Activated naive CD4-positive, alpha-beta T cell treated with anti-CD3 and anti-CD28 coated beads for 36 hours (primary cell): ENCODE measurements around the gene TMEM259. TPM values are rescaled to one million over a fixed set of nuclear protein-coding genes. Genes with fewer than 3 reads are reported as not detected.
A peak's percentile ranks its signal among the peaks of the same experiment; 100 is the strongest.

Experiments used
- CTCF ChIA-PET: fragments of 350-600 bp; sonication (Branson Sonifier 250); formaldehyde crosslinking; loops from one replicate; lab custom pipeline; 2021; ENCODE audit warnings: antibody characterized with exemption; lab: Charles Lee
- DNase-seq: peaks from one replicate; pipeline ENCODE4 v3.0.0-alpha.2; 2020
- H3K27ac Mint-ChIP-seq: one replicate; pipeline ENCODE4 v1.8.0; 2021; ENCODE audit warnings: mild to moderate bottlenecking, mixed read lengths
- H3K27me3 Mint-ChIP-seq: one replicate; pipeline ENCODE4 v1.8.0; 2021; ENCODE audit warnings: low read depth, mixed read lengths
- H3K36me3 Mint-ChIP-seq: one replicate; pipeline ENCODE4 v1.8.0; 2021; ENCODE audit warnings: low read depth, mixed read lengths
- H3K4me1 Mint-ChIP-seq: one replicate; pipeline ENCODE4 v1.8.0; 2021; ENCODE audit warnings: low read depth, mixed read lengths
- H3K4me3 Mint-ChIP-seq: one replicate; pipeline ENCODE4 v1.8.0; 2021; ENCODE audit warnings: mild to moderate bottlenecking, moderate library complexity, mixed read lengths
- H3K9me3 Mint-ChIP-seq: one replicate; pipeline ENCODE4 v1.8.0; 2021; ENCODE audit warnings: mixed read lengths
- intact Hi-C: fragments of 100-400 bp; cut with micrococcal nuclease; formaldehyde crosslinking; loops from one replicate; pipeline ENCODE4 v1.15.1; 2023
- total RNA-seq, 2 experiments: library from RNA; stranded (reverse); gene quantifications; one replicate each; pipeline ENCODE4 v1.2.3, GENCODE V29; 2021

Gene TMEM259
- total RNA-seq, 2 experiments from 2014 or later: 105 to 109 TPM

- Mint-ChIP-seq H3K4me3 (no peak overlapping the region), H3K27me3 (no peaks in the 10 kb centered on the region), H3K9me3 (no peaks in the 10 kb centered on the region), H3K36me3 (peaks cover 15% of the 10 kb centered on the region), H3K4me1 (peaks cover 8% of the 10 kb centered on the region), H3K27ac (no peak overlapping the region)
- intact Hi-C loops: no loop called here
- CTCF ChIA-PET: no interaction called here
- peak; percentile 71 for DNase-seq
Measured at GRCh38 chr19:991174-991931, 29.6 kb downstream of the TMEM259 start.

DNA sequence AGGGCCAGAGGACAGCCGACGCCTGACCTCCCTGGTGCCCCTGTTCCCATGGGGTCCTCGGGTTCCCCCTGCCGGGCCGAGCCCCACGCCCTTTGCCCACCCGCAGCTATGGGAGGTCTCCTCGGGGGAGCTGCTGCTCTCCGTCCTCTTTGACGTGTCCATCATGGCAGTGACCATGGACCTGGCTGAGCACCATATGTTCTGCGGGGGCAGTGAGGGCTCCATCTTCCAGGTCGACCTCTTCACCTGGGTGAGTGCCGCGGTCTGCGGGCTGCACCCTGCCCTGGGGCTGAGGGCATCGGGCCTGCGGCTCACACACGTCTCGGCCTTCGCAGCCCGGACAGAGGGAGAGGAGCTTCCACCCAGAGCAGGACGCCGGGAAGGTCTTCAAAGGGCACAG, 30.2 kb downstream of the TMEM259 start:
- CTCF ChIA-PET: no interaction called here
- Mint-ChIP-seq H3K36me3 (peaks cover 15% of the 10 kb centered on the region), H3K4me3 (no peak overlapping the region), H3K27me3 (no peaks in the 10 kb centered on the region), H3K9me3 (no peaks in the 10 kb centered on the region), H3K27ac (no peak overlapping the region), H3K4me1 (peaks cover 3% of the 10 kb centered on the region)
- no peak for DNase-seq
- intact Hi-C loops: no loop called here

DNA sequence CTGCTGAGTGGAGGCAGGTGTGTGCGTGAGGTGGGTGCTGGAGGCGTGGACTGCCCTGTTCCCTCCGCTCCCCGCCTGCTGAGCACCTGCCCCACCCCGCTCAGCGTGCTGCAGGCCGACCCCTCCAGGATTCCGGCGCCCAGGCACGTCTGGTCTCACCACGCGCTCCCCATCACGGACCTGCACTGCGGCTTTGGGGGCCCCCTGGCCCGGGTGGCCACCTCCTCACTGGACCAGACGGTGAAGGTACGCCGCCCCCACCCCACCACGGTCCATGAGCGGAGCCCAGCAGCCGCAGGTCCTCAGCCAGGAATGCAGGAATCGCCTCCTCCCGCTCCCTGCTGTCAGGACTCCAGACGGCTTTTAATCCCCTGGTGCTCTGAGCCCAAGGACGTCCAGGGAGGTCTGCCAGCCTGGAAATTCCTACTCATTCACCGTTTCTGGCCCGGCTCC, 30.8 kb downstream of the TMEM259 start:
- Mint-ChIP-seq H3K4me3 (no peak overlapping the region), H3K4me1 (peaks cover 8% of the 10 kb centered on the region), H3K27me3 (no peaks in the 10 kb centered on the region), H3K27ac (no peak overlapping the region), H3K9me3 (no peaks in the 10 kb centered on the region), H3K36me3 (peaks cover 15% of the 10 kb centered on the region)
- intact Hi-C loops: no loop called here
- CTCF ChIA-PET: no interaction called here
- DNase-seq: no peak

DNA sequence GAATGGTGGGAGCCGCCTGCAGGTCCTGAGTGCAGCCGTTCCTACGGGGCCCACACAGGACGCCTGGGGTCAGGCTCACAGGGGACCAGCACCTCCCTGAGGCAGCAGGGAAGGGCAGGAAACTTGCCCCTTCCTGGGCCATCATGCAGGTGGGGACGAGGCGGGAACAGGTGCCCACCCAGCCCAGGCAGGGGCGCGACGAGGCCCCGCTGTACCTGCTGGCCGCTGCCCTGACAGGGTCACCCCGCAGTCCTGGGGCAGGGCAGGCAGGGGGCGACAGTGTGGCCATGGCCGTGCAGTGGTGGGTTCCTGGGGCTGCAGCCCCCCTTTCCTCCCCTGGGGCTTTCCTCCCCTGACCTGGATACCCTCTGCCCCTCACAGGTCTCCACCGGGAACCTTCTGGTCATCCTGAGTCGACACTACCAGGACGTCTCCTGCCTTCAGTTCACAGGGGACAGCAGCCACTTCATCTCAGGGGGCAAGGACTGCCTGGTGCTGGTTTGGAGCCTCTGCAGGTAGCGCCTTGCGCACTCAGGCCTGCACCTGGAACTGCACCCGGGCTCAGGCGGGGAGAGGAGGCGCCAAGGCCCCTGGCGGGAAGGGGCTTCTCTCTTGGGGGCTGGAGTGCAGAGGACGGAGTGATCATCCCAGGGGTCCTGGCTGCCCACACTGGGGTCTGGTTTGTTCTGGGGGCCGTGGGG, 31.4 kb downstream of the TMEM259 start:
- no peaks in the 10 kb centered on the region for H3K9me3 Mint-ChIP-seq
- no peaks in the 10 kb centered on the region for H3K27me3 Mint-ChIP-seq
- peaks cover 13% of the 10 kb centered on the region for H3K4me1 Mint-ChIP-seq
- H3K36me3 Mint-ChIP-seq: peaks cover 15% of the 10 kb centered on the region
- CTCF ChIA-PET: no interaction called here
- DNase-seq: no peak
- intact Hi-C loops: no loop called here
- no peak overlapping the region for H3K27ac Mint-ChIP-seq
- no peak overlapping the region for H3K4me3 Mint-ChIP-seq

- DNase-seq: no peak
- Mint-ChIP-seq H3K36me3 (peaks cover 18% of the 10 kb centered on the region), H3K9me3 (no peaks in the 10 kb centered on the region), H3K4me1 (peaks cover 19% of the 10 kb centered on the region), H3K27me3 (no peaks in the 10 kb centered on the region), H3K4me3 (no peak overlapping the region), H3K27ac (no peak overlapping the region)
- CTCF ChIA-PET: no interaction called here
- intact Hi-C loops: no loop called here
Measured at GRCh38 chr19:988510-988909, 32.4 kb downstream of the TMEM259 start.

DNA sequence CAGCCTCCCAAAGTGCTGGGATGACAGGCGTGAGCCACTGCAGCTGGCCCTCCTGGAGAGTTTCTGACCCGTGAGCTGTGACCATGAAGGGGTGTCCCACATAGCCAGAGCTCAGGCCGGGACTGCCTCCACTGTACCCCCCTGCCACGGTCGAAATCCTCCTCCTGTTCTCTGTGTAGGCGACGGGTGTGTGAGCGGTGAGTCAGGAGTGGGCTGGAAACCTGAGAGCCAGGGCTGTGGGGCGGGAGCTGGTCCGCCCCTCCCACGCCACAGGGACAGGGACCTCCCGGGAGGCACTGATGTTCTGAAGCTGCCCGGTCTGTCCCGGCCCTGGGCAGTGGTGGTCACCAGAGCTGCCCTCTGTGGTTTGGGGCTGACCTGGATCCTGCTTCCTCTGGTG, 32.8 kb downstream of the TMEM259 start:
- peaks cover 15% of the 10 kb centered on the region for H3K36me3 Mint-ChIP-seq
- no peaks in the 10 kb centered on the region for H3K9me3 Mint-ChIP-seq
- peaks cover 21% of the 10 kb centered on the region for H3K4me1 Mint-ChIP-seq
- no peaks in the 10 kb centered on the region for H3K27me3 Mint-ChIP-seq
- H3K4me3 Mint-ChIP-seq: no peak overlapping the region
- no peak for DNase-seq
- no peak overlapping the region for H3K27ac Mint-ChIP-seq
- intact Hi-C loops: no loop called here
- CTCF ChIA-PET: no interaction called here

GRCh38 chr19:986083-986482, 34.8 kb downstream of the TMEM259 start:
- no peaks in the 10 kb centered on the region for H3K9me3 Mint-ChIP-seq
- intact Hi-C loops: no loop called here
- H3K4me1 Mint-ChIP-seq: peaks cover 21% of the 10 kb centered on the region
- no peak for DNase-seq
- no peak overlapping the region for H3K27ac Mint-ChIP-seq
- no peaks in the 10 kb centered on the region for H3K27me3 Mint-ChIP-seq
- peak overlapping the region; percentile 92 for H3K4me3 Mint-ChIP-seq
- CTCF ChIA-PET: interaction anchor here (0.9 to 5.4 kb wide), 2 partner anchors 65 to 115 kb away, joined by 3 to 102 read pairs; no protein-coding TSS in a partner anchor
- H3K36me3 Mint-ChIP-seq: peaks cover 11% of the 10 kb centered on the region

DNA sequence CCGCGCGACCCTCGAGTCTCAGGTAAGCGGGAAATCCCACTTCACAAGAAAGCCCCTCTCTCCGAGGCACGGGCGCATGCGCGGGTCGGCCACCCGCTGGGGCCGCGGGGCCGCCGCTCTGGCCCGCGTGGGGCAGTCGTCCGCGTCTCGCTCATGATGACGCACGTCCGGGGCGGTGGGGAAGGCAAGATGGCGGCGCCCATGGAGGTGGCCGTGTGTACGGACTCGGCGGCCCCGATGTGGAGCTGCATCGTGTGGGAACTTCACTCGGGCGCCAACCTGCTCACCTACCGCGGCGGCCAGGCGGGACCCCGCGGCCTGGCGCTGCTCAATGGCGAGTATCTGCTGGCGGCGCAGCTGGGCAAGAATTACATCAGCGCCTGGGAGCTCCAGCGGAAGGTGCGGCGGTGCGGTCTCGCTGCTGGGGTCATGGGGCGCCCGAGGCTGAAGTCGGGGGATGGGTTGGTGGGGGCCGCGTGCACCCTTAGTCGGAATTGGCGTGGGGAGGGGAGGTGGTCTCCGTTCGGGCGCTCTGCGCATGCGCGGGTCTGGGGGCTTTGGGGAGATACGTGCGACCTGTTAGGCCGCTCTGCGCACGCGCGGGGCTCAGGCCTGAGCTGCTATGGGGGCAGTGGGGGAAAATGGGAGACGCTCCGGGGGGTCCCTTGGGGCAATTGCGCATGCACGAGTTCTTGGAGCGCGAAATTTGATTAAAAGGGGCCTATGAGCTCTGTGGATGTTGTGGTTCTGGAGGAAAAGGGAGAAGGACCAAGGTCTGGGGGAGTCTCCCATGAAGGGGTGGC, 36.6 kb downstream of the TMEM259 start, which contains the start of gene WDR18:
Gene WDR18, plus strand, starts transcription at position 181 of the 803 bp plus-strand sequence. Its CDS starts 9 bp downstream, at position 190.
- CTCF ChIA-PET: interaction anchor here (0.5 to 5.4 kb wide), 12 partner anchors 13 to 214 kb away, joined by 3 to 102 read pairs (median 4); partner anchors contain the start of genes MED16 and RNU6-9
- Mint-ChIP-seq H3K36me3 (peaks cover 8% of the 10 kb centered on the region), H3K27ac (peak within 1 kb of the TSS; percentile 91), H3K27me3 (no peaks in the 10 kb centered on the region), H3K4me1 (peaks cover 21% of the 10 kb centered on the region), H3K9me3 (no peaks in the 10 kb centered on the region), H3K4me3 (peak within 1 kb of the TSS; percentile 92)
- intact Hi-C loops: loop anchor here (1.0 to 5.0 kb wide), 3 partner anchors 59 to 208 kb away; no protein-coding TSS in a partner anchor
- DNase-seq: peak; percentile 94

DNA sequence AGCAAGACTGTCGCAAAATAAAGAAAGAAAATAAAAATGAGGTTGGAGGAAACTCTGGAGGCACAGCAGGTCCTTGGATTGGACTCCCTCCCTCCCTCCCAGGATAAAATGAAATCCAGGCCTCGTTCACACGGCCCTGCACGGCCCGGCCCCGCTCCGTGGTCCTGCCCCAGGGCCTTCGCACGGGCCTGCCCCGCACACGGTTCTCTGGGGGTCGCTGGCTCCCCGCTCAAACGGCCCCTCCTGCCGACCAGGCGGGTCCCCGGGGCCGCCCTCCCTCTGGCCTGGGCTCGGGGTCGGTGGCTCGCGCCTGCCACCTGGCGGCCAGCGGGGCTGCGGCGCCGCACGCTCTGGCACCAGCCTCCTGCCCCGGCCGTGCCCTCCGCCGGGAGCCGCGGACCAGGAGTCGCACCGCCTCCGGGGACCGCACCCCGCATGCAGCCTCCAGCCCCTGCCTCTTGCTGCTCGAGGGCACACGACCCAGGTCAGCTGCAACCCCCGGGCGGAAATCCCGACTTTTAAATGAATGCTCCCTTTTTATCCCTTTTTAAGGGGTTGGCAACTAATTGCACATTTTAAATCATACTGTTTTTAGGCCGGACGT, 38.3 kb downstream of the TMEM259 start:
- intact Hi-C loops: loop anchor here (1.0 to 5.0 kb wide), 3 partner anchors 61 to 212 kb away; no protein-coding TSS in a partner anchor
- no peaks in the 10 kb centered on the region for H3K27me3 Mint-ChIP-seq
- peaks cover 21% of the 10 kb centered on the region for H3K4me1 Mint-ChIP-seq
- DNase-seq: peak; percentile 71
- peaks cover 6% of the 10 kb centered on the region for H3K36me3 Mint-ChIP-seq
- H3K4me3 Mint-ChIP-seq: peak overlapping the region; percentile 24
- CTCF ChIA-PET: interaction anchor here (2.6 to 5.4 kb wide), 2 partner anchors 61 to 119 kb away, joined by 20 to 102 read pairs; no protein-coding TSS in a partner anchor
- no peaks in the 10 kb centered on the region for H3K9me3 Mint-ChIP-seq
- no peak overlapping the region for H3K27ac Mint-ChIP-seq

GRCh38 chr19:980133-980998, 40.6 kb downstream of the TMEM259 start:
- Mint-ChIP-seq H3K27ac (no peak overlapping the region), H3K36me3 (peaks cover 3% of the 10 kb centered on the region), H3K27me3 (no peaks in the 10 kb centered on the region), H3K4me1 (peaks cover 14% of the 10 kb centered on the region), H3K4me3 (no peak overlapping the region), H3K9me3 (no peaks in the 10 kb centered on the region)
- CTCF ChIA-PET: interaction anchor here (0.9 to 5.4 kb wide), 3 partner anchors 42 to 59 kb away, joined by 3 to 102 read pairs (median 3); no protein-coding TSS in a partner anchor
- DNase-seq: no peak
- intact Hi-C loops: loop anchor here (5.0 kb wide), 1 partner anchor 212 kb away; no protein-coding TSS in a partner anchor

- CTCF ChIA-PET: interaction anchor here (0.9 kb wide), 1 partner anchor 56 kb away, joined by 3 read pairs; no protein-coding TSS in a partner anchor
- H3K27ac Mint-ChIP-seq: no peak overlapping the region
- H3K4me1 Mint-ChIP-seq: peaks cover 7% of the 10 kb centered on the region
- no peaks in the 10 kb centered on the region for H3K9me3 Mint-ChIP-seq
- intact Hi-C loops: no loop called here
- H3K4me3 Mint-ChIP-seq: no peak overlapping the region
- no peaks in the 10 kb centered on the region for H3K27me3 Mint-ChIP-seq
- peaks cover 2% of the 10 kb centered on the region for H3K36me3 Mint-ChIP-seq
- no peak for DNase-seq
Measured at GRCh38 chr19:979318-979741, 41.6 kb downstream of the TMEM259 start.
